AG09309 (cell line): ENCODE measurements around the gene SLC6A5.
"Not testable (repeated sequence)": the region's sequence is repeated elsewhere in the genome, so short reads cannot be mapped to it uniquely, and the experiment has no call there.

ENCODE experiments used
- DNase-seq: peaks from one replicate; pipeline ENCODE4 v3.0.0-alpha.2; 2010; ENCODE audit warnings: low read depth
- H3K4me3 ChIP-seq: 2 replicates; pipeline ENCODE4 v1.5.1; 2011; ENCODE audit warnings: mild to moderate bottlenecking, low read depth, low read length, moderate library complexity; ENCODE audit not compliant: control insufficient read depth
- CTCF ChIP-seq: IDR thresholded peaks from 2 replicates; pipeline ENCODE4 v1.5.1; 2011; ENCODE audit warnings: mild to moderate bottlenecking, low read depth, low read length, inconsistent platforms; ENCODE audit not compliant: insufficient read depth, control insufficient read depth; ENCODE audit errors: missing control alignments

SLC6A5 gene

GRCh38 chr11:20563866-20564265, 35.5 kb upstream of the SLC6A5 start:
- DNase-seq = no peak
- H3K4me3 ChIP-seq = no peak overlapping the region
- no peak for TF ChIP-seq CTCF

- no peak for DNase-seq
- H3K4me3 ChIP-seq = no peak overlapping the region
Measured at GRCh38 chr11:20564846-20565635, 34.4 kb upstream of the SLC6A5 start.

GRCh38 chr11:20566115-20566514, 33.3 kb upstream of the SLC6A5 start:
- DNase-seq, H3K4me3 ChIP-seq: not testable (repeated sequence)

More at GRCh38 chr11:20564846-20565635, 34.4 kb upstream of the SLC6A5 start:
- no peak for TF ChIP-seq CTCF

GRCh38 chr11:20566591-20567434, 32.6 kb upstream of the SLC6A5 start:
- no peak for TF ChIP-seq CTCF
- DNase-seq = no peak
- H3K4me3 ChIP-seq = no peak overlapping the region

- DNase-seq, H3K4me3 ChIP-seq: not testable (repeated sequence)
Measured at GRCh38 chr11:20579725-20580124, 19.7 kb upstream of the SLC6A5 start.

- H3K4me3 ChIP-seq = no peak overlapping the region
- DNase-seq = no peak
- TF ChIP-seq CTCF = no peak
Measured at GRCh38 chr11:20583201-20583600, 16.2 kb upstream of the SLC6A5 start.

- no peak for DNase-seq
- H3K4me3 ChIP-seq = no peak overlapping the region
- no peak for TF ChIP-seq CTCF
Measured at GRCh38 chr11:20584093-20584774, 15.2 kb upstream of the SLC6A5 start.
